Body of pancreas (tissue), 4 donors: Measurements from ENCODE around the gene DPEP1. TPM values are rescaled to one million over a fixed set of nuclear protein-coding genes. Genes with fewer than 3 reads are reported as not detected.

Source experiments
- ATAC-seq: fragments of 150-250 bp; one replicate; pipeline ENCODE4 v1.9.1; 2016
- DNase-seq, 4 donors: peaks; one replicate each; pipeline ENCODE4 v3.0.0-alpha.2; 2019
- H3K27ac ChIP-seq, 4 donors: fragments of 200-600 bp; sonication (generic); 1 replicate in 3 of 4; 2 replicates in 1 of 4; pipeline versions ENCODE4 v1.5.1 to v1.6.1; 2016 to 2019; ENCODE audit warnings: mild to moderate bottlenecking in 1 of 4, mixed read lengths in 1 of 4, moderate library complexity in 1 of 4
- H3K27me3 ChIP-seq, 2 donors: fragments of 200-600 bp; sonication (generic); one replicate each; pipeline ENCODE4 v1.6.0; 2016; ENCODE audit warnings: mild to moderate bottlenecking in 1 of 2
- H3K36me3 ChIP-seq, 2 donors: fragments of 200-600 bp; sonication (generic); replicated peaks in 1 of 2; 2 replicates each; pipeline ENCODE4 v1.5.1; 2016; ENCODE audit warnings: low read depth in 2 of 2; ENCODE audit not compliant: insufficient read depth in 1 of 2
- H3K4me1 ChIP-seq: fragments of 200-600 bp; sonication (generic); one replicate; pipeline ENCODE4 v1.6.0; 2016
- H3K4me3 ChIP-seq, 2 donors: fragments of 200-600 bp; sonication (generic); 1 replicate in 1 of 2; 2 replicates in 1 of 2; pipeline ENCODE4 v1.5.1; 2016 to 2019
- H3K9me3 ChIP-seq, 3 donors: fragments of 200-600 bp; sonication (generic); 1 replicate in 2 of 3; 2 replicates in 1 of 3; pipeline ENCODE4 v1.5.1; 2016
- POLR2A ChIP-seq, 3 donors: fragments of 450-650 bp; IDR thresholded peaks; one replicate each; pipeline ENCODE4 v1.6.1; 2016; ENCODE audit warnings: antibody characterized with exemption in 3 of 3, mild to moderate bottlenecking in 2 of 3
- WGBS, 2 donors: methylation state at CpG; one replicate each; pipeline ENCODE4 v1.1.5; 2017; 5-methylcytosine and 5-hydroxymethylcytosine counted together
- intact Hi-C: fragments of 100-400 bp; cut with DNase I; formaldehyde crosslinking; loops from one replicate; pipeline ENCODE4 v1.15.1; 2023
- total RNA-seq, 2 donors: library from RNA; depleted of rRNA; stranded (reverse); fragments of >200 nt; gene quantifications; one replicate each; pipeline ENCODE4 v1.1.0, GENCODE V29; 2016
- TF ChIP-seq, protein P1 (sequence below), 7 experiments: fragments of 450-650 bp in 4 of 7; fragments of 200-600 bp in 3 of 7; sonication (generic) in 3 of 7; IDR thresholded peaks; one replicate each; pipeline ENCODE4 v1.5.1; 2016 to 2019; ENCODE audit warnings: antibody characterized with exemption in 7 of 7

Gene DPEP1
- total RNA-seq, 2 donors from 2014 or later, result 116 to 147 TPM

DNA sequence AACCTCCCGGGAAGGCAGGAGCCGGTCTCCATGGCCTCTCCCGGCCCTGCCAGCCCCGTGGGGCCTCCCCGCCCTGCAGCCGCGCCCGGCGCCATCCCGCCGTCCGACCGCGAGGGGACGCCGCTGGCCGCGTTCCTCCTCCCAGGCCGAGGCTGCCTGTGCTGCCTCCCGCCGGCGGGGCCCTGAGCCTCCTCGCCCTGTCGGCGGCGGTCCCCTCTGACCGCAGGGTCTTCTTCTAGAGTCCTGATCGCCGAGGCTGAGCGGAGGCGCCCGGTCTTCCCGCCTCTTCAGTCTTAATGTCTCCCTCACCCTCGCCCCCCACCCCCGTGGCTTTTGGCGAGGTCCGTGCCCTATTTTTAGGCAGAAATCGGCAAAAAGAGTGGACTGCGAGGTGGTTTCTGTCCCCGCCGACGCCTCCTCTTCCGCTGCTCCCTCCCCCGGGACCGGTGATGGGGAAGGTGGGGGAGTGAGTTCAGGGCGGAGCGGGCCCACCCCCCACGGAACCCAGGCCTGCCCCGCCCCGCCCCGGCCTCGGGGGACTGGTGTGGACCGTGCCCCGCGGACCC lies 38.7 kb upstream of the DPEP1 start:
- H3K4me1 ChIP-seq, result peaks cover 20% of the 10 kb centered on the region
- ATAC-seq (peak; percentile 64), DNase-seq (peak; percentile 46 to 58 (median 49))
- H3K27ac ChIP-seq, result no peak overlapping the region
- peaks cover 0 to 13% of the 10 kb centered on the region in 2 donors for H3K27me3 ChIP-seq
- no peak overlapping the region for H3K4me3 ChIP-seq
- H3K36me3 ChIP-seq, result no peaks in the 10 kb centered on the region
- WGBS, 2 donors, result 8% methylated on average over 54 of the region's 55 CpGs; no CpG with 5 or more reads in 1 of the 2 donors
- intact Hi-C loops, result no loop called here
- no peaks in the 10 kb centered on the region for H3K9me3 ChIP-seq
- no peak for TF ChIP-seq POLR2A (IDR thresholded peaks at IDR 0.05)
- TF ChIP-seq, protein P1, sequence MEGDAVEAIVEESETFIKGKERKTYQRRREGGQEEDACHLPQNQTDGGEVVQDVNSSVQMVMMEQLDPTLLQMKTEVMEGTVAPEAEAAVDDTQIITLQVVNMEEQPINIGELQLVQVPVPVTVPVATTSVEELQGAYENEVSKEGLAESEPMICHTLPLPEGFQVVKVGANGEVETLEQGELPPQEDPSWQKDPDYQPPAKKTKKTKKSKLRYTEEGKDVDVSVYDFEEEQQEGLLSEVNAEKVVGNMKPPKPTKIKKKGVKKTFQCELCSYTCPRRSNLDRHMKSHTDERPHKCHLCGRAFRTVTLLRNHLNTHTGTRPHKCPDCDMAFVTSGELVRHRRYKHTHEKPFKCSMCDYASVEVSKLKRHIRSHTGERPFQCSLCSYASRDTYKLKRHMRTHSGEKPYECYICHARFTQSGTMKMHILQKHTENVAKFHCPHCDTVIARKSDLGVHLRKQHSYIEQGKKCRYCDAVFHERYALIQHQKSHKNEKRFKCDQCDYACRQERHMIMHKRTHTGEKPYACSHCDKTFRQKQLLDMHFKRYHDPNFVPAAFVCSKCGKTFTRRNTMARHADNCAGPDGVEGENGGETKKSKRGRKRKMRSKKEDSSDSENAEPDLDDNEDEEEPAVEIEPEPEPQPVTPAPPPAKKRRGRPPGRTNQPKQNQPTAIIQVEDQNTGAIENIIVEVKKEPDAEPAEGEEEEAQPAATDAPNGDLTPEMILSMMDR (IDR thresholded peaks at IDR 0.05), result peak; percentile 13 to 65 (median 44)

DNA sequence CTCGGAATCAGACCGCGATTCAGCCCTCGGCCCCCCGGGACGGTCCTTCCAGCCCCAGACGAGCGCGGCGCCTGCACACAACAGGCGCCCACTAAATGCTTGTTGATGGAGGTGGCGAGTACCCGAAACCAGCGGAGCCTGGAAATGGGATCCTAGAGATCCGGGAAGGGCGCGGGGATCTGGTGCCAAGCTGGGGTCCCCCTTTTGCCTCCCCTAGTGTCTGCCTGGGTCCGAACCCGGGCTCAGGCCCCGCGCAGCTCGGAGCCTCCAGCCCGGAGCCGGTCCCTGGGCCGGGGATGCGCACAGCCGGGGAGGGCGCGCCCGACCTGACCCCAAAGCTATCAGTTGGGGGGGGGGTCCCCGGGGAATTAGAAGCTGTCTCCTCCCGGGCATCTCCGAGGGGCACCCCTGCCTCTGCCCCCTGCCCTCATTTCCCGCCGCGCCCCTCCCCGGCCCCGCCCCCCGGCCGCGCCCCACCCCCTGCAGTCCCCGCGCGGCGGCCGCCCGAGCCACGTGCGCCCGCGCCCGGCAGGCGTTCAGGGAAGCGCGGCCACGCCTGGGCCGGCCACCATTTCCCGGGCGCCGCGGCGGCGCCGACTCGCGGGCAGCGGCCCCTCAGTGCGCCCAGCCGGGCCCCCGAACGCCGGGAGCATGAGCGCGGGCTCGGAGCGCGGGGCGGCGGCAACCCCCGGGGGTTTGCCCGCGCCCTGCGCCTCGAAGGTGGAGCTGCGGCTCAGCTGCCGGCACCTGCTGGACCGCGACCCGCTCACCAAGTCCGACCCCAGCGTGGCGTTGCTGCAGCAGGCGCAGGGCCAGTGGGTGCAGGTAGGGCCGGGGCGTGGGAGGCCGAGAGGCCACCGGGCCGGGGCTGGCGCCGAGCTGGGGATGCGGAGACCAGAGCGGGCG lies 37.9 kb upstream of the DPEP1 start, which contains the start of gene CPNE7:
Gene CPNE7, plus strand, starts transcription at position 512 of the 906 bp plus-strand sequence. Its CDS starts 140 bp downstream, at position 652.
- DNase-seq (no peak), ATAC-seq (peak; percentile 26)
- TF ChIP-seq, protein P1 (IDR thresholded peaks at IDR 0.05), result no peak
- TF ChIP-seq POLR2A (IDR thresholded peaks at IDR 0.05), result no peak
- Histone ChIP-seq H3K4me1 (peaks cover 20% of the 10 kb centered on the region), H3K27ac (no peak within 1 kb of the TSS), H3K9me3 (no peaks in the 10 kb centered on the region), H3K27me3 (peaks cover 0 to 13% of the 10 kb centered on the region in 2 donors), H3K36me3 (no peaks in the 10 kb centered on the region), H3K4me3 (no peak within 1 kb of the TSS)
- WGBS, 2 donors, result 2% methylated on average over 59 of the region's 103 CpGs; no CpG with 5 or more reads in 1 of the 2 donors
- intact Hi-C loops, result no loop called here

DNA sequence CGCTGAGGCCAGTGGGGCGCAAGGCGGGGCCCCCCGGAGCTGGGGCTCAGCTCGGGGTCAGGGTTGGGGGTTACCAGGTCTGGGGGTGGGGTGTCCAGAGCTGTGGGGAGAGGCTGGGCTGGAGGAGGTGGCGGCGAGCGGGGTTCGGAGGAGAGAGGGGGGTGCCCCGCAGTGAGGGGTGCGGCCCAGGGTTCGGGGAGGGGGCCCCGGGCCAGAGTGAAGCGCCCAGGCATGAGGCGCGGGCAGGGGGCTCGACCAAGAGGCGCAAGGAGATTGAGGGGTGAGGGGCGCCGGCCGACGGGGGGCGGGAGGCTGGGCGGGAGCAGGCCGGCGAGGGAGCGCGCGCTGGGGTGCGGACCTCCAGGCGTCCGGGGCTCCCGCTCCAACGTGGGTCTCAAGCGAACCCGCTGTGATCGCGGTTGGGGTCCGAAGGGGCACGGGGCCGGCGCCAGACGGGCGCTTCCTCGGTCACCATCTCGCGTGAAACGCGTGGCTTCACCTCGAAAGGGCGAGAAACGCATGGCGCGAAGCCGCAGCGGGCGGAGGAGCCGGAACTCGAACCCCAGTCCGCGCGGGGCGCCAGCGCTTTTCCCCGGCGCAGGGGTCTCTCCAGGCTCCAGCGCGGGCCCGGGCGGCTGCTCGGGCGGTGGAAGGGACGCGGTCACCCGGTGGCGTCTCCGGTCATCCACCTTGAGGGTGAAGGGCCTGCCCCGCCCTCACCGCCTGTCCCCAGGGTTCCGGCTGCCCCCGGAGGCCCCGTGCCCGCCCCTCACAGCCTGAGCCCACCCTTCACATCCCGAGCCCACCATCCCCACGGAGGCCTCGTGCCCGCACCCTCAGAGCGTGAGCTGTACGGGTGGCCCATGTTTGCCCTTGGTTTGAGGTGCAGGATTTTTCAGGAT lies 37.0 kb upstream of the DPEP1 start:
- no peak for DNase-seq
- intact Hi-C loops, result no loop called here
- Histone ChIP-seq H3K27ac (no peak overlapping the region), H3K27me3 (peaks cover 0 to 13% of the 10 kb centered on the region in 2 donors), H3K9me3 (no peaks in the 10 kb centered on the region), H3K4me1 (peaks cover 20% of the 10 kb centered on the region), H3K4me3 (no peak overlapping the region), H3K36me3 (no peaks in the 10 kb centered on the region)
- ATAC-seq, result no peak
- TF ChIP-seq, protein P1 (IDR thresholded peaks at IDR 0.05), result no peak
- TF ChIP-seq POLR2A (IDR thresholded peaks at IDR 0.05), result no peak
- 25 to 30% methylated on average over 8 to 55 of the region's 89 CpGs for WGBS, 2 donors

DNA sequence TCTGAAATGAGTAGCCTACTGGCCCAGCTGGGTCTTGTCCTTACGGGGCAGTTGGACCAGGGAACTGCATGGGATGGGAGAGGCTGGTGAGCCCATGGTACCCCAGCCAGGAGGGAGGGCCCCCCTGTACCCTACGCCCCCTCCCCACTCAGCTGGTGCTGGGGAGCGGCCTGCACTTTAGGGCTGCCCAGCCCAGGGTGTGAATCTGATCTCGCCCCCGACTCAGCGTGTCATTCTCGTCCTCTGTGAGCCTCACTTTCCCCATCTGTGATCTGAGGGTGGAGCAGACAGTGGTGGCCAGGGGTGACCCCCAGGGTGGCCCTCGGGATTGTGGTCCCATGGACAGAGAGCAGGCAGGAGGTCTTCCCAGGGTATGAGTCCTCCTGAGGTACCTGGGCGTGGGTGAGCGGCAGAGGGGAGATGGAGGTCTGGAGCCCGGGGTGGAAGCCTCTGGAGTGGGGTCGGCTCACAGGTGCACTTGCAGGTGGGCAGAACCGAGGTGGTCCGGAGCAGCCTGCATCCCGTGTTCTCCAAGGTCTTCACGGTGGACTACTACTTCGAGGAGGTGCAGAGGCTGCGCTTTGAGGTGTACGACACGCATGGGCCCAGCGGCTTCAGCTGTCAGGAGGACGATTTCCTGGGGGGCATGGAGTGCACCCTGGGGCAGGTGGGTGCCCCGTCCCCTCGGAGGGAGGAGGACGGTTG lies 36.2 kb upstream of the DPEP1 start:
- Histone ChIP-seq H3K4me1 (peaks cover 25% of the 10 kb centered on the region), H3K27me3 (peaks cover 0 to 13% of the 10 kb centered on the region in 2 donors), H3K4me3 (no peak overlapping the region), H3K9me3 (no peaks in the 10 kb centered on the region), H3K27ac (no peak overlapping the region), H3K36me3 (no peaks in the 10 kb centered on the region)
- WGBS, 2 donors, result 70 to 93% methylated on average over 18 to 24 of the region's 25 CpGs
- intact Hi-C loops, result no loop called here
- no peak for ATAC-seq
- no peak for DNase-seq
- TF ChIP-seq, protein P1 (IDR thresholded peaks at IDR 0.05), result no peak
- no peak for TF ChIP-seq POLR2A (IDR thresholded peaks at IDR 0.05)
